ENCODE measurements around the gene TTC16.
A peak's percentile ranks its signal among the peaks of the same experiment; 100 is the strongest.

The TTC16 gene

GRCh38 chr9:127686461-127687393 lies 29.2 kb upstream of the TTC16 start:
- Histone ChIP-seq H3K9me3 (ENCODE audit: control insufficient read depth, low read depth, low read length) (no peaks in the 10 kb centered on the region), H3K27ac (ENCODE audit: low read length) (no peak overlapping the region), H3K27me3 (ENCODE audit: control insufficient read depth, insufficient read depth, low read length) (no peaks in the 10 kb centered on the region), H3K36me3 (ENCODE audit: control insufficient read depth, low read depth, low read length) (peaks cover 12% of the 10 kb centered on the region), H3K9ac (ENCODE audit: low read length) (no peak overlapping the region), H3K4me3 (ENCODE audit: low read length) (no peak overlapping the region), H3K4me1 (ENCODE audit: control insufficient read depth, low read depth, low read length) (no peaks in the 10 kb centered on the region)

GRCh38 chr9:127689329-127690000 lies 26.4 kb upstream of the TTC16 start:
- Histone ChIP-seq H3K9ac (ENCODE audit: low read length) (no peak overlapping the region), H3K9me3 (ENCODE audit: control insufficient read depth, low read depth, low read length) (no peaks in the 10 kb centered on the region), H3K36me3 (ENCODE audit: control insufficient read depth, low read depth, low read length) (no peaks in the 10 kb centered on the region), H3K27ac (ENCODE audit: low read length) (no peak overlapping the region), H3K27me3 (ENCODE audit: control insufficient read depth, insufficient read depth, low read length) (no peaks in the 10 kb centered on the region), H3K4me3 (ENCODE audit: low read length) (no peak overlapping the region), H3K4me1 (ENCODE audit: control insufficient read depth, low read depth, low read length) (no peaks in the 10 kb centered on the region)

- no peaks in the 10 kb centered on the region for H3K27me3 ChIP-seq (ENCODE audit: control insufficient read depth, insufficient read depth, low read length)
- H3K27ac ChIP-seq (ENCODE audit: low read length) = no peak overlapping the region
- H3K9me3 ChIP-seq (ENCODE audit: control insufficient read depth, low read depth, low read length) = no peaks in the 10 kb centered on the region
- no peak overlapping the region for H3K4me3 ChIP-seq (ENCODE audit: low read length)
- H3K4me1 ChIP-seq (ENCODE audit: control insufficient read depth, low read depth, low read length) = no peaks in the 10 kb centered on the region
- no peaks in the 10 kb centered on the region for H3K36me3 ChIP-seq (ENCODE audit: control insufficient read depth, low read depth, low read length)
- H3K9ac ChIP-seq (ENCODE audit: low read length) = no peak overlapping the region
These were observed 25.1 kb upstream of the TTC16 start for GRCh38 chr9:127690735-127691134.

- H3K36me3 ChIP-seq (ENCODE audit: control insufficient read depth, low read depth, low read length) = no peaks in the 10 kb centered on the region
- H3K4me3 ChIP-seq (ENCODE audit: low read length) = no peak overlapping the region
- no peaks in the 10 kb centered on the region for H3K4me1 ChIP-seq (ENCODE audit: control insufficient read depth, low read depth, low read length)
- no peak overlapping the region for H3K27ac ChIP-seq (ENCODE audit: low read length)
- H3K9ac ChIP-seq (ENCODE audit: low read length) = no peak overlapping the region
- H3K27me3 ChIP-seq (ENCODE audit: control insufficient read depth, insufficient read depth, low read length) = no peaks in the 10 kb centered on the region
- H3K9me3 ChIP-seq (ENCODE audit: control insufficient read depth, low read depth, low read length) = no peaks in the 10 kb centered on the region
These were observed 23.8 kb upstream of the TTC16 start for GRCh38 chr9:127692071-127692470.

GRCh38 chr9:127693143-127693542 lies 22.7 kb upstream of the TTC16 start:
- Histone ChIP-seq H3K4me1 (ENCODE audit: control insufficient read depth, low read depth, low read length) (no peaks in the 10 kb centered on the region), H3K36me3 (ENCODE audit: control insufficient read depth, low read depth, low read length) (no peaks in the 10 kb centered on the region), H3K9ac (ENCODE audit: low read length) (no peak overlapping the region), H3K27ac (ENCODE audit: low read length) (no peak overlapping the region), H3K27me3 (ENCODE audit: control insufficient read depth, insufficient read depth, low read length) (no peaks in the 10 kb centered on the region), H3K9me3 (ENCODE audit: control insufficient read depth, low read depth, low read length) (no peaks in the 10 kb centered on the region), H3K4me3 (ENCODE audit: low read length) (no peak overlapping the region)

GRCh38 chr9:127693697-127694096 lies 22.2 kb upstream of the TTC16 start:
- H3K27ac ChIP-seq (ENCODE audit: low read length) = no peak overlapping the region
- no peak overlapping the region for H3K9ac ChIP-seq (ENCODE audit: low read length)
- H3K36me3 ChIP-seq (ENCODE audit: control insufficient read depth, low read depth, low read length) = no peaks in the 10 kb centered on the region
- no peaks in the 10 kb centered on the region for H3K27me3 ChIP-seq (ENCODE audit: control insufficient read depth, insufficient read depth, low read length)
- no peak overlapping the region for H3K4me3 ChIP-seq (ENCODE audit: low read length)
- no peaks in the 10 kb centered on the region for H3K4me1 ChIP-seq (ENCODE audit: control insufficient read depth, low read depth, low read length)
- H3K9me3 ChIP-seq (ENCODE audit: control insufficient read depth, low read depth, low read length) = no peaks in the 10 kb centered on the region

- Histone ChIP-seq H3K4me1 (ENCODE audit: control insufficient read depth, low read depth, low read length) (no peaks in the 10 kb centered on the region), H3K27me3 (ENCODE audit: control insufficient read depth, insufficient read depth, low read length) (no peaks in the 10 kb centered on the region), H3K4me3 (ENCODE audit: low read length) (no peak overlapping the region), H3K9me3 (ENCODE audit: control insufficient read depth, low read depth, low read length) (no peaks in the 10 kb centered on the region), H3K27ac (ENCODE audit: low read length) (no peak overlapping the region), H3K36me3 (ENCODE audit: control insufficient read depth, low read depth, low read length) (no peaks in the 10 kb centered on the region), H3K9ac (ENCODE audit: low read length) (no peak overlapping the region)
These were observed 20.8 kb upstream of the TTC16 start for GRCh38 chr9:127694890-127695720.

GRCh38 chr9:127697575-127697974 lies 18.3 kb upstream of the TTC16 start:
- no peak overlapping the region for H3K4me3 ChIP-seq (ENCODE audit: low read length)
- no peaks in the 10 kb centered on the region for H3K36me3 ChIP-seq (ENCODE audit: control insufficient read depth, low read depth, low read length)
- H3K9ac ChIP-seq (ENCODE audit: low read length) = no peak overlapping the region
- H3K4me1 ChIP-seq (ENCODE audit: control insufficient read depth, low read depth, low read length) = no peaks in the 10 kb centered on the region
- H3K9me3 ChIP-seq (ENCODE audit: control insufficient read depth, low read depth, low read length) = no peaks in the 10 kb centered on the region
- H3K27me3 ChIP-seq (ENCODE audit: control insufficient read depth, insufficient read depth, low read length) = no peaks in the 10 kb centered on the region
- no peak overlapping the region for H3K27ac ChIP-seq (ENCODE audit: low read length)

- Histone ChIP-seq H3K9me3 (ENCODE audit: control insufficient read depth, low read depth, low read length) (no peaks in the 10 kb centered on the region), H3K27ac (ENCODE audit: low read length) (no peak overlapping the region), H3K4me1 (ENCODE audit: control insufficient read depth, low read depth, low read length) (no peaks in the 10 kb centered on the region), H3K9ac (ENCODE audit: low read length) (no peak overlapping the region), H3K36me3 (ENCODE audit: control insufficient read depth, low read depth, low read length) (no peaks in the 10 kb centered on the region), H3K4me3 (ENCODE audit: low read length) (no peak overlapping the region), H3K27me3 (ENCODE audit: control insufficient read depth, insufficient read depth, low read length) (no peaks in the 10 kb centered on the region)
These were observed 17.5 kb upstream of the TTC16 start for GRCh38 chr9:127698386-127698785.

GRCh38 chr9:127698985-127699670 lies 16.8 kb upstream of the TTC16 start:
- Histone ChIP-seq H3K9me3 (ENCODE audit: control insufficient read depth, low read depth, low read length) (no peaks in the 10 kb centered on the region), H3K36me3 (ENCODE audit: control insufficient read depth, low read depth, low read length) (no peaks in the 10 kb centered on the region), H3K4me3 (ENCODE audit: low read length) (peak overlapping the region; percentile 52), H3K9ac (ENCODE audit: low read length) (peak overlapping the region; percentile 16), H3K4me1 (ENCODE audit: control insufficient read depth, low read depth, low read length) (no peaks in the 10 kb centered on the region), H3K27ac (ENCODE audit: low read length) (no peak overlapping the region), H3K27me3 (ENCODE audit: control insufficient read depth, insufficient read depth, low read length) (no peaks in the 10 kb centered on the region)

GRCh38 chr9:127700140-127700539 lies 15.7 kb upstream of the TTC16 start:
- Histone ChIP-seq H3K27me3 (ENCODE audit: control insufficient read depth, insufficient read depth, low read length) (no peaks in the 10 kb centered on the region), H3K36me3 (ENCODE audit: control insufficient read depth, low read depth, low read length) (no peaks in the 10 kb centered on the region), H3K27ac (ENCODE audit: low read length) (no peak overlapping the region), H3K4me1 (ENCODE audit: control insufficient read depth, low read depth, low read length) (no peaks in the 10 kb centered on the region), H3K9ac (ENCODE audit: low read length) (no peak overlapping the region), H3K4me3 (ENCODE audit: low read length) (no peak overlapping the region), H3K9me3 (ENCODE audit: control insufficient read depth, low read depth, low read length) (no peaks in the 10 kb centered on the region)

All from iPS-18a (cell line).